PC-9 (cell line): ENCODE measurements around the gene ANXA11. TPM values are rescaled to one million over a fixed set of nuclear protein-coding genes. Genes with fewer than 3 reads are reported as not detected.
A peak's percentile ranks its signal among the peaks of the same experiment; 100 is the strongest.

Experiments
- BruUV-seq: library from RNA; stranded (reverse); fragments of 400-500 nt; replicated peaks from 2 replicates; lab custom pipeline; 2021; lab: Mats Ljungman, UMichigan
- CTCF ChIA-PET: fragments of 300-600 bp; sonication (Branson Sonifier 250); formaldehyde crosslinking; loops from one replicate; lab custom pipeline; 2022; ENCODE audit warnings: antibody characterized with exemption; lab: Charles Lee
- POLR2A ChIA-PET: fragments of 300-600 bp; sonication (Branson Sonifier 250); formaldehyde crosslinking; loops from one replicate; lab custom pipeline; 2022; ENCODE audit warnings: antibody characterized with exemption; ENCODE audit not compliant: unreplicated experiment; lab: Charles Lee
- DNase-seq, 2 experiments: peaks; one replicate each; pipeline versions ENCODE4 v3.0.0 to v3.0.0-alpha.2; 2015 to 2022; ENCODE audit warnings: mixed read lengths in 1 of 2
- H2AFZ ChIP-seq: fragments of 200-600 bp; sonication (generic); 2 replicates; pipeline ENCODE4 v1.8.1; 2017; ENCODE audit warnings: antibody characterized with exemption
- H3F3A ChIP-seq: fragments of 200-600 bp; sonication (generic); 2 replicates; pipeline ENCODE4 v1.8.1; 2017; ENCODE audit warnings: antibody characterized with exemption, mild to moderate bottlenecking, low read depth; ENCODE audit not compliant: insufficient read depth
- H3K27ac ChIP-seq: fragments of 200-600 bp; sonication (generic); 2 replicates; pipeline ENCODE4 v1.6.1; 2016; ENCODE audit warnings: mixed run types
- H3K27me3 ChIP-seq: fragments of 200-600 bp; sonication (generic); 2 replicates; pipeline ENCODE4 v1.6.1; 2016; ENCODE audit warnings: low read depth, mixed run types; ENCODE audit not compliant: insufficient read depth
- H3K36me3 ChIP-seq: fragments of 200-600 bp; sonication (generic); 2 replicates; pipeline ENCODE4 v1.6.1; 2016; ENCODE audit warnings: low read depth, mixed run types
- H3K4me1 ChIP-seq: fragments of 200-600 bp; sonication (generic); replicated peaks from 2 replicates; pipeline ENCODE4 v1.6.1; 2016; ENCODE audit warnings: mixed run types; ENCODE audit not compliant: insufficient read depth
- H3K4me2 ChIP-seq: fragments of 200-600 bp; sonication (generic); 2 replicates; pipeline ENCODE4 v1.6.1; 2017; ENCODE audit warnings: mixed run types
- H3K4me3 ChIP-seq: fragments of 200-600 bp; sonication (generic); 2 replicates; pipeline ENCODE4 v1.6.1; 2016; ENCODE audit warnings: mixed run types
- H3K79me2 ChIP-seq: fragments of 200-600 bp; sonication (generic); 2 replicates; pipeline ENCODE4 v1.6.1; 2017; ENCODE audit warnings: low read depth, mixed run types
- H3K9me2 ChIP-seq: fragments of 200-600 bp; sonication (generic); 2 replicates; pipeline ENCODE4 v1.8.1; 2017; ENCODE audit warnings: mild to moderate bottlenecking; ENCODE audit not compliant: insufficient read depth
- H3K9me3 ChIP-seq: fragments of 200-600 bp; sonication (generic); 2 replicates; pipeline ENCODE4 v1.8.1; 2016; ENCODE audit warnings: low read depth; ENCODE audit not compliant: insufficient read depth
- H4K20me1 ChIP-seq: fragments of 200-600 bp; sonication (generic); 2 replicates; pipeline ENCODE4 v1.8.1; 2017; ENCODE audit not compliant: insufficient read depth
- EZH2 ChIP-seq: fragments of 200-600 bp; sonication (generic); IDR thresholded peaks from 2 replicates; pipeline ENCODE4 v1.8.0; 2017; ENCODE audit warnings: antibody characterized with exemption, low read depth
- intact Hi-C: fragments of 100-400 bp; cut with micrococcal nuclease; formaldehyde crosslinking; loops from one replicate; pipeline ENCODE4 v1.10.0; 2022; ENCODE audit not compliant: unreplicated experiment
- total RNA-seq: library from RNA; stranded (reverse); gene quantifications from 2 replicates; pipeline ENCODE4 v1.2.3, GENCODE V29; 2021
- TF ChIP-seq, protein P1 (sequence below): fragments of 200-600 bp; sonication (generic); conservative IDR thresholded peaks from 2 replicates; pipeline ENCODE4 v1.6.1; 2017; ENCODE audit warnings: mixed run types, antibody characterized with exemption, mild to moderate bottlenecking, moderate library complexity

ANXA11 gene
- total RNA-seq, 1 experiment from 2014 or later: 318 TPM

GRCh38 chr10:80165173-80165572 is 40.2 kb downstream of the ANXA11 start:
- Histone ChIP-seq H3K36me3 (peaks cover 38% of the 10 kb centered on the region), H3K27me3 (no peaks in the 10 kb centered on the region), H3K79me2 (peaks cover 78% of the 10 kb centered on the region), H3K4me2 (peak overlapping the region; percentile 49; the same call in 1 of the 2 replicates), H3K9me3 (no peaks in the 10 kb centered on the region), H3F3A (peaks cover 32% of the 10 kb centered on the region), H3K9me2 (no peaks in the 10 kb centered on the region), H2AFZ (no peak overlapping the region), H3K27ac (peak overlapping the region; percentile 62; the same call in 1 of the 2 replicates), H4K20me1 (peaks cover 7% of the 10 kb centered on the region), H3K4me1 (peaks cover 63% of the 10 kb centered on the region), H3K4me3 (no peak overlapping the region)
- peak in 1 of 2 experiments; percentile 31 for DNase-seq
- BruUV-seq: no TSS peak
- TF ChIP-seq EZH2: no peak
- TF ChIP-seq, protein P1, sequence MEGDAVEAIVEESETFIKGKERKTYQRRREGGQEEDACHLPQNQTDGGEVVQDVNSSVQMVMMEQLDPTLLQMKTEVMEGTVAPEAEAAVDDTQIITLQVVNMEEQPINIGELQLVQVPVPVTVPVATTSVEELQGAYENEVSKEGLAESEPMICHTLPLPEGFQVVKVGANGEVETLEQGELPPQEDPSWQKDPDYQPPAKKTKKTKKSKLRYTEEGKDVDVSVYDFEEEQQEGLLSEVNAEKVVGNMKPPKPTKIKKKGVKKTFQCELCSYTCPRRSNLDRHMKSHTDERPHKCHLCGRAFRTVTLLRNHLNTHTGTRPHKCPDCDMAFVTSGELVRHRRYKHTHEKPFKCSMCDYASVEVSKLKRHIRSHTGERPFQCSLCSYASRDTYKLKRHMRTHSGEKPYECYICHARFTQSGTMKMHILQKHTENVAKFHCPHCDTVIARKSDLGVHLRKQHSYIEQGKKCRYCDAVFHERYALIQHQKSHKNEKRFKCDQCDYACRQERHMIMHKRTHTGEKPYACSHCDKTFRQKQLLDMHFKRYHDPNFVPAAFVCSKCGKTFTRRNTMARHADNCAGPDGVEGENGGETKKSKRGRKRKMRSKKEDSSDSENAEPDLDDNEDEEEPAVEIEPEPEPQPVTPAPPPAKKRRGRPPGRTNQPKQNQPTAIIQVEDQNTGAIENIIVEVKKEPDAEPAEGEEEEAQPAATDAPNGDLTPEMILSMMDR: no peak; the same call in 1 of the 2 replicates
- intact Hi-C loops: no loop called here
- ChIA-PET POLR2A (no interaction called here), CTCF (no interaction called here)

GRCh38 chr10:80164596-80164995 is 40.7 kb downstream of the ANXA11 start:
- CTCF ChIA-PET: no interaction called here
- Histone ChIP-seq H3F3A (peaks cover 38% of the 10 kb centered on the region), H3K4me1 (peaks cover 65% of the 10 kb centered on the region), H2AFZ (no peak overlapping the region), H3K27me3 (no peaks in the 10 kb centered on the region), H3K36me3 (peaks cover 37% of the 10 kb centered on the region), H4K20me1 (peaks cover 7% of the 10 kb centered on the region), H3K9me2 (no peaks in the 10 kb centered on the region), H3K27ac (peak overlapping the region; percentile 62), H3K4me2 (peak overlapping the region; percentile 49), H3K79me2 (peaks cover 73% of the 10 kb centered on the region), H3K4me3 (no peak overlapping the region), H3K9me3 (no peaks in the 10 kb centered on the region)
- BruUV-seq: TSS peak; percentile 66
- intact Hi-C loops: loop anchor here (1.0 kb wide), 1 partner anchor 40 kb away; no protein-coding TSS in a partner anchor
- DNase-seq: no peak
- TF ChIP-seq, protein P1: no peak
- no peak for TF ChIP-seq EZH2
- POLR2A ChIA-PET: no interaction called here

DNA sequence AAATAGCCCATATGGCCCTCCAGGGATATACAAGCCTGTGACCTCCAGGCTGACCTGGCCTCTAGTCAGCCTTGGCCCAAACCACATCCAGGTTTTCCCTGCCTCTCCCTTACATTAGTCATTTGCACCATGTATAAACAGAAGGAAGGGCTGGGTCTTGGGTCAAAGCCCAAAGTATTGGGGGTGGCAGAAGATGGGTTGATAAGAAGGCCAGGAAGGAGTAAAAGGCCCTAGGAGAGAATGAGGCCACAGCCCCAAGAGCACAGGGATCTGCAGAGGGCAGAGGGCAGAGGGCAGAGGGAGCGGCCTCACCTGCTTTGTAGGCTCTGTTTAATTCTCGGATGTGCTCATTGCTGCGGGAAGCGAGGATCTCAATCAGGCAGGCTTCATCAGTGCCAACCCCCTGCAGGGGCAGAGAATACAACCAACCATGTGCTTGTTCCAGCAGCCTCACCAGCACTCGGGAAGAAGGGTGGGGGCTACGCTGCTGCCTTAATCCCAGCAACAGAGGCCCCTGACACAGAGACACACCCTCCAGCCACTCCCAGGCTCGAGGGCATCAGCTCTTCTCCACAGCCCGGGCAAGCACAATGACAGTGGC is 41.5 kb downstream of the ANXA11 start:
- CTCF ChIA-PET: no interaction called here
- BruUV-seq: no TSS peak

More for the DNA sequence above, 41.5 kb downstream of the ANXA11 start:
- no peak overlapping the region for H3K4me3 ChIP-seq
- intact Hi-C loops: loop anchor here (1.0 kb wide), 2 partner anchors 27 to 40 kb away; no protein-coding TSS in a partner anchor
- peaks cover 7% of the 10 kb centered on the region for H4K20me1 ChIP-seq
- TF ChIP-seq, protein P1: no peak
- TF ChIP-seq EZH2: no peak
- peaks cover 36% of the 10 kb centered on the region for H3K36me3 ChIP-seq
- no peaks in the 10 kb centered on the region for H3K9me3 ChIP-seq
- H3K4me1 ChIP-seq: peaks cover 72% of the 10 kb centered on the region
- POLR2A ChIA-PET: interaction anchor here (0.6 to 1.2 kb wide), 2 partner anchors 35 to 40 kb away, joined by 3 to 10 read pairs; no protein-coding TSS in a partner anchor
- no peaks in the 10 kb centered on the region for H3K9me2 ChIP-seq
- no peaks in the 10 kb centered on the region for H3K27me3 ChIP-seq
- no peak overlapping the region for H2AFZ ChIP-seq
- H3K27ac ChIP-seq: peak overlapping the region; percentile 62
- H3K4me2 ChIP-seq: peak overlapping the region; percentile 49
- H3K79me2 ChIP-seq: peaks cover 65% of the 10 kb centered on the region
- DNase-seq: peak; percentile 79 to 96
- H3F3A ChIP-seq: peaks cover 46% of the 10 kb centered on the region
